AG10803 (cell line): ENCODE results near the gene PCDH17.

Source experiments
- DNase-seq: peaks from one replicate; pipeline ENCODE4 v3.0.0; 2010; ENCODE audit warnings: low read depth
- H3K4me3 ChIP-seq: 2 replicates; pipeline ENCODE4 v1.5.1; 2011; ENCODE audit warnings: mild to moderate bottlenecking, low read length, control low read depth
- CTCF ChIP-seq: conservative IDR thresholded peaks from 2 replicates; pipeline ENCODE4 v1.5.1; 2011; ENCODE audit warnings: mild to moderate bottlenecking, low read length, control low read depth, inconsistent platforms

The PCDH17 gene

GRCh38 chr13:57739089-57739488 lies 107.5 kb downstream of the PCDH17 start:
- no peak for TF ChIP-seq CTCF
- no peak overlapping the region for H3K4me3 ChIP-seq
- DNase-seq, result no peak

GRCh38 chr13:57739543-57740190 lies 108.1 kb downstream of the PCDH17 start:
- no peak for TF ChIP-seq CTCF
- no peak for DNase-seq
- no peak overlapping the region for H3K4me3 ChIP-seq

- H3K4me3 ChIP-seq, result no peak overlapping the region
- DNase-seq, result no peak
- no peak for TF ChIP-seq CTCF
These were observed 109.2 kb downstream of the PCDH17 start for GRCh38 chr13:57740719-57741118.

- TF ChIP-seq CTCF, result no peak
- H3K4me3 ChIP-seq, result no peak overlapping the region
- DNase-seq, result no peak
These were observed 116.6 kb downstream of the PCDH17 start for GRCh38 chr13:57748096-57748495.

- DNase-seq, result no peak
- H3K4me3 ChIP-seq, result no peak overlapping the region
- TF ChIP-seq CTCF, result no peak
These were observed 129.4 kb downstream of the PCDH17 start for GRCh38 chr13:57760951-57761350.

GRCh38 chr13:57763689-57764088 lies 132.1 kb downstream of the PCDH17 start:
- TF ChIP-seq CTCF, result no peak
- no peak for DNase-seq
- H3K4me3 ChIP-seq, result no peak overlapping the region
